Adipose tissue (tissue), 3 donors: ENCODE results near the gene NUDT3. TPM values are rescaled to one million over a fixed set of nuclear protein-coding genes. Genes with fewer than 3 reads are reported as not detected.
A peak's percentile ranks its signal among the peaks of the same experiment; 100 is the strongest.
"Not testable (repeated sequence)": the region's sequence is repeated elsewhere in the genome, so short reads cannot be mapped to it uniquely, and the experiment has no call there.

Source experiments
- H3K27ac ChIP-seq: one replicate; pipeline ENCODE4 v1.5.1; 2013; ENCODE audit warnings: low read depth, low read length
- WGBS, 3 donors: extraction: QIAGEN DNeasy Blood & Tissue Kit; methylation state at CpG; one replicate each; pipeline ENCODE4 v1.1.7; 2013; 5-methylcytosine and 5-hydroxymethylcytosine counted together
- polyA plus RNA-seq, 3 donors: library from polyadenylated mRNA; stranded (reverse); fragments of 200-250 nt; gene quantifications; one replicate each; pipeline ENCODE4 v1.2.3, GENCODE V29; 2013
- donor health status: healthy with polysubstance abuse.
- donor health status: Bipolar disorder and iron deficiency.
- donor health status: healthy.

The NUDT3 gene
- polyA plus RNA-seq, 3 donors = 5.8 to 20.7 (median 9.0) TPM

DNA sequence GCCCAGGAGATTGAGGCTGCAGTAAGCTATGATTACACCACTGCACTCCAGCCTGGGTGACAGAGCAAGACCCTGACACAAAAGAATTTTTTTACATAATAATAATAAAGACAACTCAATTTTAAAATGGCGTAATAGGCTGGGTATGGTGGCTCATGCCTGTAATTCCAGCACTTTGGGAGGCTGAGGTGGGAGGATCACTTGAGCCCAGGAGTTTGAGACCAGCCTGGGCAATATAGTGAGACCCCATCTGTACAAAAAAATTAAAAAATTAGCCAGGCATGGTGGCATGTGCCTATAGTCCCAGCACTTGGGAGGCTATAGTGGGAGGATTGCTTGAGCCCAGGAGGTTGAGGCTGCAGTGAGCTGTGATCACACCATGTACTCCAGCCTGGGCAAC is 15.4 kb upstream of the NUDT3 start:
- H3K27ac ChIP-seq = not testable (repeated sequence)
- 96 to 100% (median 98%) methylated on average over 1 of the region's 1 CpG for WGBS, 3 donors

DNA sequence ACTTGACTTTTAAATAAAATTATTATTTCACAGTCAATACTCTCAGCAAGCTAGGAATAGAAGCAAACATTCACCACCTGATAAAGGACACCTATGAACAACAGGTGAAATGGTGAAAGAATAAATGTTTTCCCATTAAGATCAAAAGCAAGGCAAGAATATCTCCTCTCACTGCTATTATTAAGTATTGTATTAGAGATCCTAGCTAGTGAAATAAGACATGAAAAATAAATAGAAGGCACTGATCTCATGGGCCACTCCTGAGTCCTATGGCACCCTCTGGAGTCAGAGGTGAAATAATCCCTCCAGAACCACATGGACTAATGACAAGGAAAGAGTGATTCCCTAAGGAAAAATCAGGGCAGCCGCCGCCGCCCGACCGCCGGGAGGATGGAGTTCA is 4.0 kb upstream of the NUDT3 start:
- 98 to 99% (median 98%) methylated on average over 6 of the region's 6 CpGs for WGBS, 3 donors
- H3K27ac ChIP-seq = no peak overlapping the region

DNA sequence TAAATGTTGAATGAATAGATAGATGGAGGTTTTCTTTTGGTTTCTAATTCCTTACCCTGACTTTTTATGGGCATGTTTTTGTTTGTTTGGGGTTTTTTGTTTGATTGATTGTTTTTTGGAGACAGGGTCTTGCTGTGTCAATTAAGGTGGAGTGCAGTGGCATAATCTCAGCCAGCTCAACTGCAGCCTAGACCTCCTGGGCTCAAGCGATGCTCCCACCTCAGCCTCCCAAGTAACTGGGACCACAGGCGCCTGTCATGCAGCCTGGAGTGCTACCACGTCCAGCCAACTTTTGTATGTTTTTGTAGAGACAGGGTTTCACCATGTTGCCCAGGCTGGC is 1.5 kb upstream of the NUDT3 start:
- 91 to 92% (median 91%) methylated on average over 3 of the region's 3 CpGs for WGBS, 3 donors
- no peak overlapping the region for H3K27ac ChIP-seq

DNA sequence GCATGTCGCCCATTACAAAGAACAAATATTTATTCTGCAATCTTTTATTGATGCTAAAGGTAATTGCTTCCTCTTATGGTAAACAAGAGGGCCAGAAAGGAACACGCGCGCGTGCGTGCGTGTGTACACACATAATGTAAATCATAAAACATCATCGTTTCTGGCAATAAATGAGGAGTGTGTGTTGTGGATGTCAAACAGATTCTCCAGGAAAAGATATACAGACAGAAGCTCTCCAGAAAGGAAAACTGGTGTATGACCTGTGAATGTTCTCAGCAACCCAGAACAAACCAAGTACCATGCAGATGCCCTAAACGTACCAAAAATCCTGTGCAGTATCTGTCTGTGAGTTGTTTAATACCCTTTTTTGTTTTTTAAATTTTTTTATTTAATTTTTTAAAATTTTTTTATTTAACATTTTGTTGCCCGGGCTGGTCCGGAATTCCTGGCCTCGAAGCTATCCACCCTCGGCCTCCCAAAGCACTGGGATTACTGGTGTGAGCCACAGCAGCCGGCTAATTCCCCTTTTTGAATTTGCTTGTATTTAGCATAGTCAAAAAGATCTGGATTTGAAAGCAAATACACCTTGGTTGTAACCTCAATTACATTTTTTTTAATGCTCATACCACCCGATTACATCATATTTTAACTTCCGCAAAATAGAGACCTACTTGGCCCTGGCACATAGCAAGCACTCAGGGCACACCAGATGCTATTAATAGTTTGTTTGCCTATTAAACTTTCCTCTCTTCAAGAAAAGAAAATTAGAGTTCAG is 909 bp upstream of the NUDT3 start:
- WGBS, 3 donors = 37 to 47% (median 43%) methylated on average over 16 of the region's 16 CpGs
- no peak overlapping the region for H3K27ac ChIP-seq

DNA sequence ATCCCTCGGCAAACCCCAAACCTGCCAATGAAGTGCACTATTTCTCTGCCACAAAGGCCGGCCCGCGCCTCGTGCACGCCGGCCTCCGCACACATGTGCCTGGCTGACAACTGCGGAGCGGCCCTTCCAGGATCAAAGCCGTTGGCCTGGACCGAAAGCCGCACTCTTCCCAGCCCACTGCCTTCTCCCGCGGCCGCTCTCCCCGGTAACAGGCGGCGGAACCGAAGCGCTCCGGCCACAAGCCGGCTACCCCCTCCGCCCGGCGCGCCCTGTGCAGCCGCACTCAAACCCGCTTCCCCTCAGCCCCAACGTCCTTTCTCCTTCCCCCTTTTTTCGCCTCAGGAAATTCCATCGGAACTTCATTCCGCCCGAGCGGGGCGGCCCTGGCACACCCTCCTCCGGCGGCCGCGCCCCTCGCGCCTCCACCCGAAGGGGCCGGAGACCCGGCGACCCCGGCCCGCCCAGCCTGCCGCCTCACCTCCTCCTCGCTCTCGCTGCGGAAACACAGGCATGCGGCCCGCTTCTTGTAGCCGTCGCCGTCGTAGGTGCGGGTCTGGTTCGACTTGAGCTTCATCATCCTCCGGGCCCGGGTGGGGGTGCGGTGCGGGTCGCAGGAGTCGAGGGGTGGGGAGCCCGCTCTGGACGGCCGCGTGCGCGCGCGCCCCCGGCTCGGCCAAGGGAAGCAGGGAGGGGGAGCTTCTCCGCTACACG is 528 bp downstream of the NUDT3 start:
- H3K27ac ChIP-seq = peak overlapping the region; percentile 51
- WGBS, 3 donors = 0% methylated on average over 61 to 78 of the region's 78 CpGs

DNA sequence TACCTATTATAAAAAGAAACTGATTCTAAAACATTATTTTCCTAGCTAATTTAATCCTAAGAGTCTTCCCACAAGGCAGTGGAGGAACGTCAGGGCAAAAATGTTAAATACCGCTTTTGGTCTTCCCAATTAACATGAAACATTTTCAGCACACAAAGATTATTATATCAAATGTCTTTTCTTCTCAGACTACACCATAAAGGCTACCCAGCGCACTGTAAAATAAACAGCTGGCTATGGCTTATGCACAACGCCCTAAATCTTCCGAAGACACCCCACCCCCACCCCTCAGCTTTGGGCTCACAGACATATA is 1.0 kb downstream of the NUDT3 start:
- H3K27ac ChIP-seq = peak overlapping the region; percentile 51
- WGBS, 3 donors = 1 to 2% (median 1%) methylated on average over 5 of the region's 5 CpGs

DNA sequence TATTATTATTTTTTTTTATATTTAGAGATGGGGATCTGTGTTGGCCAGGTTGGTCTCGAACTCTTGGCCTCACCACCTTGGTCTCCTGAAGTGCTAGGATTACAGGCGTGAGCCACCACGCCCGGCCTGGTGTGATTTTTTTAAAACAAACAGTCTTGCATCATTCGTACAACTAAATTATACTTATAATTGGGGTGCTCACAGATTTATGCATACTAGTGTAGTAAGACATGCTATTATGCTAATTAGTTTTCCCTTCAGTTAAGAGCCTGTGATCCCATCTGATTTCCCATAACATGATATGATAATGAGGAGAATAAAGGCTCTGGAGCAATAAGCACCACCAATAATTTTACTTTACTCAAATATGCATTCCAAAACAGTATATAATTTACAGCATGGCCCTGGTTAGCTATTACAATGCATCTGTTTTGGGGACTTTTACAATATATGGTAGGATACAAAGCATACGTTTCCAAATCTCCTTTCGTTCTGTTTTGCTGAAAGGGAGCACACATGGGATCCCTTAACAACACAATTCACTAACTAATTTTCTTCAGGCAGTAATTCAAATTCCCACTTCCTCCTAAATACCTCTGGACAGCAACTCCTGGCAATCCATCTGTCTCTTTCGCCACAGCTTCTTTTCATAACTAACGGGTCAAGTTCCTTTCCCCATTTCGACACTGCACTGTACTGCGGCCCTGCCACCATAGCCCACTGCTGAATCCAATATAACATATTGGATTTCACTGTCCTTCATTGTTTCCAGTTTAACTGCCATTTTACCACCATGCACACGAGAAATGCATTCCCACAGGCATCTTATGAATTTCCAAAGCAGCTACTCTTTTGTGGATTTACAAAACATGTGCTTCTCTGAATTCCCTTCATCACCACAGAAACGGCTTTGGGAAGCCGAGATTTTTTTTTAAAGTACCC is 1.7 kb downstream of the NUDT3 start:
- H3K27ac ChIP-seq = no peak overlapping the region
- WGBS, 3 donors = 24 to 30% (median 27%) methylated on average over 14 of the region's 14 CpGs

DNA sequence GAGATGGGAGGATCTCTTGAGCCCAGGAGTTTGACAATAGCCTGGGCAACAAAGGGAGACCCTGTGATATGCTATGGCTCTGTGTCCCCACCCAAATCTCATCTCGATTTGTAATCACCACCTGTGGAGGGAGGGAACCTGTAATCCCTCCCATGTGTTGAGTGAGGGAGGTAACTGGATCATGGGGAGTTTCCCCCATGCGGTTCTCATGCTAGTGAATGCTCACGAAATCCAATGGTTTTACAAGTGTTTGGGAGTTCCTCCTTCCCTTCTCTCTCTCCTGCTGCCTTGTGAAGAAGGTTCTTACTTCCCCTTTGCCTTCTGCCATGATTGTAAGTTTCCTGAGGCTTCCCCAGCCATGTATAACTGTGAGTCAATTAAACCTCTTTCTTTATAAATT is 3.4 kb downstream of the NUDT3 start:
- WGBS, 3 donors = 65 to 81% (median 68%) methylated on average over 3 of the region's 3 CpGs

DNA sequence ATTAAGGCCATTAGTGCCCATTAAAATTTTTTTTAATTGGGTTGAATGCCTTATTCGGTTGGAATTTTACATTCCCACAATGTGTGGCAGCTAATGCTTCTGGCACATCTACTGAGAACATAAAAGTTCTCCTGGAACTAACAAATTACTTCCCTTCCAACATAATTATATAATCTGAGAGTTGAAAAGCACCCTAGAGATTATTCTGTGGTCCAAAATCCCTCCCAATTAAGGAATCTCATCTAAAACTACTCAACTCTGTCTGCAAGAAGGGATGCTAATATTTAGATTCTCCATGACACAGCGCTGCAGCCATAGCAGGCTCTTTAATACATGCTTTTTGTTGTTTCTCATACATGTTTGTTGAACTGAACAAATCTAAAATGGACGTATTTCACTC is 4.0 kb downstream of the NUDT3 start:
- WGBS, 3 donors = 54 to 61% (median 57%) methylated on average over 3 of the region's 3 CpGs

More for the DNA sequence above, 3.4 kb downstream of the NUDT3 start:
- no peak overlapping the region for H3K27ac ChIP-seq

DNA sequence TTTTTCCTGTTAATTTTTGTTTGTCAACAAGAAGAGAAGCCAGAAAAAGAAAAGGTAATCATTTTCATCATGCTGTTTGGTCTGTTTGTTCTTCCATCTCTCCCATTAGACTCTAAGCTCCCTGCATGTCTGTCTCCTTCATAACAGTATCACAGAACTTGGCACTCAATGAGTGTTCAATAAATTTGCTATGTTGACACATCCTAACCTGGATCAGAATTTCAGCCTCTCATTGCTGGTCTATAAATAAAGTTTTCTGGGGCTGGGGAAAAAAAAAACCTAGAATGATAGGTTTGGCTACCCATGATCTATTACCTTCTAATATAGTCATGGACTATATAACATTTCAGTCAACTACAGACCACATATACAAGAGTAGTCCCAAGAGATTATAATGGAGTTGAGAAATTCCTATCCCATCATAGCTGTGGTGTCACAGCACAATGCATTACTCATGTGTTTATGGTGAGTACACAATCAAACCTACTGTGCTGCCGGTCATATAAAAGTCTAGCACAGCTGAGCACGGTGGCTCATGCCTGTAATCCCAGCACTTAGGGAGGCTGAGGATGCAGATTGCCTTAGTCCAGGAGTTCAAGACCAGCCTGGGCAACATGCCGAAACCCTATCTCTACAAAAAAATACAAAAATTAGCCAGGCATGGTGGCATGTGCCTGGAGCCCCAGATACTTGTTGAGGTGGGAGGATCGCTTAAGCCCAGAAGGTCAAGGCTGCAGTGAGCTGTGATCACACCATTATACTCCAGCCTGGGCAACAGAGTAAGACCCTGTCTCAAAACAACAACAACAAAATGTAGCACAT is 5.9 kb downstream of the NUDT3 start:
- H3K27ac ChIP-seq = no peak overlapping the region
- WGBS, 3 donors = 81 to 89% (median 87%) methylated on average over 4 of the region's 4 CpGs

More for the DNA sequence above, 4.0 kb downstream of the NUDT3 start:
- no peak overlapping the region for H3K27ac ChIP-seq

DNA sequence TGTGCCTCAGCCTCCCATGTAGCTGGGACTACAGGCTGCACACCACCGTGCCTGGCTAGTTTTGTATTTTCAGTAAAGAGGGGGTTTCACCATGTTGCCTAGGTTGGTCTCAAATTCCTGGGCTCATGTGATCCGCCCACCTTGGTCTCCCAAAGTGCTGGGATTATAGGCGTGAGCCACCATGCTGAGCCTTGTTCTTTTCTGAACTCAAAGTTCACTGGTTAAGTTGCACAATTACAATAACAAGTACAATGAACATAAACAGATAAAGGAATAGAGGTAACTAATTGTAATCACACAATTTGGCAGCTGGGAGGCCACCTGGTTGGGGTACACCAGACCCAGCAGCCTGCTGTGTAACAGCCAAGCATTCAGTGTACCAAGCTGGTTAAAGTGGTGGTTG is 6.7 kb downstream of the NUDT3 start:
- 93 to 95% (median 95%) methylated on average over 3 of the region's 3 CpGs for WGBS, 3 donors
- H3K27ac ChIP-seq = no peak overlapping the region

DNA sequence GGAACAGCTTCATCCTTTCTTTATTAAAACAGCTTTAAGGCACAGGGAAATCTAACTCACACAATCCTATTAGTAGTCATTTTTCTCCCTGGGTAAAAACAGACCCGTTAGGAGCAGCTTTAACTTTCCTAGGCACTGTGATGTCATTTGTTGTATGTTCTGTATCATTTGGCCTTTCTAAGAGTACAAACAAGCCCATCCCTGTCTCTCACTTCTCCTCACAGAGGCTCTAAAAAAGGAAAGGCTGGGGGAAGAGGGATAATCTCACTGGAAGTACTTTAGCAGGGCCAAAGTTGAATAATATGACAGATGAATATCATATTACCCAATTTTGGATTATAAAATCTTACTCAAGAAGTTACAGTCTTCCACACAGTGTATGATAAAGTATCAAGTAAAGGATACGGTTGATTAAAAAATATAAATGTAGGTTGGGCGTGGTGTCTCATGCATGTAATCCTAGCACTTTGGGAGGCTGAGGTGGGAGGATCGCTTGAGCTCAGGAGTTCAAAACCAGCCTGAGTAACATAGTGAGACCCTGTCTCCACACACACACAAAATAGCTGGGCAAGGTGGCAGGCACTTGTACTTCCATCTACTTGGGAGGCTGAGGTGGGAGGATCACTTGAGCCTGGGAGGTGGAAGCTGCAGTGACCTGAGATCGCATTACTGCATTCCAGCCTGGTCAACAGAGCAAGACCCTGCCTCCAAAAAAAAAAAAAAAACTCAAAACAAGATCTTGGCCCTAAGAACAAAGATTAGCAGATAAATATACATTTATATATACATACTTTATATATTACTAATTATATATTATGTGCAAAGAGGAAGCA is 7.9 kb downstream of the NUDT3 start:
- H3K27ac ChIP-seq = no peak overlapping the region
- 78 to 83% (median 81%) methylated on average over 5 of the region's 5 CpGs for WGBS, 3 donors

DNA sequence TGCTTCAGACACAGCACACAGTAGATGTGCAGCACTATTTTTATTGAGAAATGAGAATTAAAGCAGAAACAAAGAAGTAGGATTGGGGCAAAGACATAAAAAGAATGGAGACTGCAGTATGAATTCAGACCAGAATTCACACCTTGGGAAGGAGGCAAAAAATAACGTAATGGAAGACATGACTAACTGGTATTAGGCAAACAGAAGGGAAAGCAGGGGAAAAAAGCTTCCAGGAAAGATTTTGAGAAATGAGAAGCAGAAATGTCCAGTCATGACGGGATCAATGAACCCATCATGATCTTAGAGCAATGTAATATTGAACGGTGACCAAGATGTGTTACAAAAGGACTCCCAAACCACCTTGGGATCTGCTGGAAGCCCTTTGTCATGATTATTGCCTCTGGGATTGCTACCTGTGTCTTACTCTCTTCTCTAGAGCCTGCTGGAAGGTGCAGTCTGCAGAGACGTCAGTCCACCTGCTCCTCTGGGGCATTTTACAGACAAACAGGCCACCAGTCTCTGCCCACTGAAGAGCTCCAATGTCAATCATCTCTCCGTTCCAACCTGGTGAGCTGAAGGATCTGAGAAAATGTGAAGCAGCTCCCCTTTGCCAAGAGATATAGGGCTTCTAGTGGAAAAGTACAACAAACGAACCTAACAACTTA is 8.7 kb downstream of the NUDT3 start:
- H3K27ac ChIP-seq = no peak overlapping the region
- 66 to 73% (median 73%) methylated on average over 6 of the region's 6 CpGs for WGBS, 3 donors

DNA sequence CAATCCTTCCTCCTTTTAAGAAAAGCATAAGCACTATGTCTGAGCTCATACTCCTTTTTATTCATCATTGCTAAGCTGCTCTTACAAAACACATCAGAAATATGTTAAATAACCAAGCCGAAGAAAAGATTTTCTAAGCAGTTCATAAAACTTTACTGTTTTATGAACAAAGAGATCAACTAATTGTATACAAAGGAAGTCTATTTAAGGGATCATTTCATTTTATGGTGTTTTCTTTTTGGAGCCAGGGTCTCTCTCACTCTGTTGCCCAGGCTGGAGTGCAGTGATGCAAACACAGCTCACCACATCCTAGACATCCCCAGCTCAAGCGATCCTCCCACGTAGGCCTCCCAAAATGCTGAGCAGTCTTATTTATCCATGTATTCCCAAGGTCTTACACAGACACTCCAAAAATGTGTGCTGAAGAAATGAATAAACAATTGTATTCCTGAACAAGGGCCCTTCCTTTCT is 9.3 kb downstream of the NUDT3 start:
- 46 to 83% (median 51%) methylated on average over 3 of the region's 3 CpGs for WGBS, 3 donors
- no peak overlapping the region for H3K27ac ChIP-seq

DNA sequence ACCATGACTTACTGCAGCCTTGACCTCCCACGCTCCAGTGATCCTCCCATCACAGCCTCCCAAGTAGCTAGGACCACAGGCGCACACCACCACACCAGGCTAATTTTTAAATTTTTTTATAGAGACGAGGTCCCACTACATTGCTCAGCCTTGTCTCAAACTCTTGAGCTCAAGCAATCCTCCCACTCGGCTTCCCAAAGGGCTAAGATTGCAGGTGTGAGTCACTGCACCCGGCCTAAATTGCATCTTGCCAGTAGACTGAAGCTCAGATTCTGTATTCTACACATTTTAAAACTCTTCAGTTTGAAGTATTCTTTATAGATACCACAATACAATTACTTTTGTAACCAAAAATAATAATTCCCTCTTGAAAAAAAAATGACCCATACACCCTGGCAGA is 11.4 kb downstream of the NUDT3 start:
- 89 to 96% (median 89%) methylated on average over 5 of the region's 5 CpGs for WGBS, 3 donors

DNA sequence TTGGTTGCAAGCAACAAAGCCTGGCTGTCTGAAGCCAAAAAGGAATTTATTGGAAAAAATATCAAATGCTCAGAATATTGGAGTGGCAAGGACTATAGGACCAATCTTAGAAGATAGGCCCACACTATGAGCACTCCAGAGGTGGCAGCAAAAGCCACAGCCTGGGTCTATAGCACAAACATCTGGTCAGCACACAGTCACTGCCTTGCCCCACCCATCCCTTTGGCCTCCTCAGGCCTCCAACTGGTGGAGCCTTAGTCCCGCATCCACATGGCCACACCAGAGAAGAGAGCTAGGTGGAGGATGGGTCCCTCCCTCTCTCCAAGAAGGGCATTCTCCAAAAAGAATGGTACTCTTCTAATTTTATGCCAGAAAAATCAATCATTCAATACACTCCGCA is 14.0 kb downstream of the NUDT3 start:
- no peak overlapping the region for H3K27ac ChIP-seq
- 86 to 95% (median 93%) methylated on average over 2 of the region's 2 CpGs for WGBS, 3 donors

More for the DNA sequence above, 11.4 kb downstream of the NUDT3 start:
- H3K27ac ChIP-seq = no peak overlapping the region

DNA sequence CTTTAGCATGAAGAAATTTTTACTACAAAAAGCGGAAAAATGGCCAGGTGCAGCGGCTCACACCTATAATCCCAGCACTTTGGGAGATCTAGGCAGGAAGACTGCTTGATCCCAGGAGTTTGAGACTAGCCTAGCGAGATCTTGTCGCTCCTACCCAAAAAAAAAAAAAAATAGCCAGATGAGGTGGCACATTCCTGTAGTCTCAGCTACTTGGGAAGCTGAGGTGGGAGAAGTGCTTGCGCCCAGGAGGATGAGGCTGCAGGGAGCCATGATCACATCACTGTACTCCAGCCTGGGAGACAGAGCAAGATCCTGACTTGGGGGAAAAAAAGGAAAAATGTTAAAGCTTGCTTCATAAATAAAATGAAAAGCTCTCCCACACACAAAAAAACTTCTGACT is 14.5 kb downstream of the NUDT3 start:
- 97 to 99% (median 98%) methylated on average over 5 of the region's 5 CpGs for WGBS, 3 donors
- H3K27ac ChIP-seq = no peak overlapping the region
